Muscle layer of duodenum (tissue), 2 donors: ENCODE data around the gene FRRS1L.

Experiments
- H3K27ac ChIP-seq: one replicate; pipeline ENCODE4 v1.7.0; 2013; ENCODE audit warnings: mild to moderate bottlenecking, low read length
- H3K27me3 ChIP-seq: one replicate; pipeline ENCODE4 v1.7.0; 2013; ENCODE audit warnings: low read depth, mild to moderate bottlenecking, control low read depth, low read length
- H3K36me3 ChIP-seq, 2 donors: one replicate each; pipeline ENCODE4 v1.7.0; 2013; ENCODE audit warnings: low read length in 2 of 2, control low read depth in 1 of 2, mild to moderate bottlenecking in 1 of 2; ENCODE audit not compliant: insufficient read depth in 2 of 2, control insufficient read depth in 1 of 2
- H3K4me1 ChIP-seq, 2 donors: one replicate each; pipeline ENCODE4 v1.7.0; 2013; ENCODE audit warnings: low read length in 2 of 2, mild to moderate bottlenecking in 2 of 2, control low read depth in 1 of 2, moderate library complexity in 1 of 2; ENCODE audit not compliant: insufficient read depth in 2 of 2, control insufficient read depth in 1 of 2
- H3K4me3 ChIP-seq, 2 donors: one replicate each; pipeline ENCODE4 v1.7.0; 2013; ENCODE audit warnings: low read length in 2 of 2, low read depth in 1 of 2, mild to moderate bottlenecking in 1 of 2
- H3K9me3 ChIP-seq, 2 donors: one replicate each; pipeline ENCODE4 v1.7.0; 2013; ENCODE audit warnings: low read length in 2 of 2, control low read depth in 1 of 2, mild to moderate bottlenecking in 1 of 2; ENCODE audit not compliant: control insufficient read depth in 1 of 2
- donor health status: healthy.

The FRRS1L gene

DNA sequence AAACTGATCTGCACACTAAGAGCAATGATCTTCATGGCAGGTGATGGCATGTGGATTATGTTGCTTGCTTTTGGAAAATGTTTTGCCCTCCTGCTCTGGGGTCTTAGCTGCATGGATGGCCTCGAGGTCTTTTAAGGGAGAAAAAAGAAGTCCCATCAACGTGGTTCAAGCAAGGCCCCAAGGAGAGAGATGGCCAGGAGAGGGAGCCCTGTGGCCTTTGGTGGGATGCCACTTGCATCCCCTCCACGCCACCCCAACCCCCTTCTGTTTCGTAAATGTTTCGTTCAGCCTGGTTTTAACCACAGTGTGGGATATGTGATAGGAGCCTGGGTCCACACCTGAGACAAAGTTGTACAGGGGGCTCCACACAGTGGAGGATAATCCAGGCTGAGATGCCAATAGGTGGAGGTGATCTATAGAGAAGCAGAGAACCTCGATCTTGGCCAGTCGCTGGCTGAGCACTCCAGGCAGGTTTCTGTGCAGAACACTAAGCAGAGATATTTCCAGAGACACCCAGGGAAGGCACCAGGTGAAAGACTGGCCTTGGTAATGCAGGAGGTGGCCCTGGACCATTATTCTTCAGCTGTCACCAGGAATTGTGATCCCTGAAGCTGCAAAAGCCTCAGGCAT, 25.8 kb upstream of the FRRS1L start:
- Histone ChIP-seq H3K9me3 (no peaks in the 10 kb centered on the region), H3K4me3 (no peak overlapping the region), H3K27me3 (no peaks in the 10 kb centered on the region), H3K36me3 (no peaks in the 10 kb centered on the region), H3K27ac (no peak overlapping the region), H3K4me1 (no peaks in the 10 kb centered on the region)

DNA sequence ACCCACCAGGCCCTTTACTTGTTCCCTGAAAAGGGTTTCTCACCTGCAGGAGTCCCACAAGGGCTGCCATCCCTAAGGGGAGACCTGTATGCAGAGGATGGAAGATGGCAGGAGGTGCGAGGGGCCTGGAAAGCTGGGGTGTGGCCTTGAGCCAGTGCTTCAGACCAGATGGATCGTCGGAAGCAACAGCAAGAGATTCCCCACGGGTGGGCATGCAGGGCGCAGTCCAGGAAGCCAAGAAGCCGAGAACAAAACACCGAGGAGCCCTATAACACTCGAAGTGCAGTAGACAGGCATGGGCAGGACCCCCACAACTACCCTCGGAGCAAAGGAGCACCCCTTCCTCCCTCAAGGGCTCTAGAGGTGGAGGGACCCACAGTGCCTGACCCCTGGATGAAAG, 24.7 kb upstream of the FRRS1L start:
- Histone ChIP-seq H3K4me3 (no peak overlapping the region), H3K4me1 (no peaks in the 10 kb centered on the region), H3K27me3 (no peaks in the 10 kb centered on the region), H3K36me3 (no peaks in the 10 kb centered on the region), H3K9me3 (no peaks in the 10 kb centered on the region), H3K27ac (no peak overlapping the region)

DNA sequence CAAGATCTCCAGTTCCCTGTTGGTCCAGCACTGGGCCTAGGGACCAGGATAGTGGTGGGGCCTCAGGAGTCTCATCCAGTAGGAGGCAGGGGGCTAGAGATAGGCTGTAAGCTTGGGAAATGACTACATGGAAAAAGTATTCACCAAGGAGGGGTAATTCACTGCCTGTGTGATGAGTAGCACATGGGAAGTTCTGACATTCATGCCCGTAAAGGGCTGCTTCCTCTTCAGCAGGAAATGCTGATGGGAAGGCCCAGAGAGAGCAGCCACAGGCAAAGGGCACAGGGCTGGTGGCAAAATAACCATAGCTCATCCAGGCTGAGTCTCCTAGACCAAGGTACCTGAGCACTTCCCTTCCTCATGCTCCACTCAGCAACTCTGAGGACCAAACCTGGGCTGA, 23.1 kb upstream of the FRRS1L start:
- Histone ChIP-seq H3K27me3 (no peaks in the 10 kb centered on the region), H3K36me3 (no peaks in the 10 kb centered on the region), H3K9me3 (no peaks in the 10 kb centered on the region), H3K4me1 (no peaks in the 10 kb centered on the region), H3K27ac (no peak overlapping the region), H3K4me3 (no peak overlapping the region)

DNA sequence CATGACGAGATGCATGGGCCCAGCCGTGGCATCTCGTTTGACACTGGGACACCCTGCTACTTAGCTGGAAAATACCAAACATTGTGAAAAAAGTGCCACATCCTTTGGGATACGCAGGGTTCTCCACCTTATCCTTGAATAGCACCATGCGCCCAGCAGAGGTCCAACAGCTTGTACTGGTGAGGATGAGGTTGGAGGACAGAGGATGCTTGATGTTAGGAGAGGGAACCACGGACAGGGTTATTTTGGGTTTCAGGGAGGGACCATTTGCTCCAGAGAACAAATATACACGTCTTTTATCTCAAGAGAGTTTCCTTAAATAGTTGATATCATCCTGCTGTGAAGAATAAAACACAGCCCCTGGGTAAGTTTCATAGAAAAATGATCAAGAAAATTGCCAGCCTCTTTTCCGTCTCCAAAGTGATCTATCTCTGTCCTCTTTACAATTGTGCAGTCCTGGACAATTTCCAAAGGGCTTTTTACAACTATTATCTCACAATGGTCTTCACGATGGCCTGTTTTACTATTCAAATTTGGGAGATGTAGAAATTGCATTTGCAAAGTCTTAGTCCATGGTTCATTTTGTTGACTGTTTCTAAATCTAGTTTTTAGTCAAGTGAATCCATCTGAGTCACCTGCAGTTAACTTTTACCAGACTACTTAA, 19.9 kb upstream of the FRRS1L start:
- Histone ChIP-seq H3K27ac (no peak overlapping the region), H3K36me3 (no peaks in the 10 kb centered on the region), H3K4me1 (no peaks in the 10 kb centered on the region), H3K9me3 (no peaks in the 10 kb centered on the region), H3K27me3 (no peaks in the 10 kb centered on the region), H3K4me3 (no peak overlapping the region)

DNA sequence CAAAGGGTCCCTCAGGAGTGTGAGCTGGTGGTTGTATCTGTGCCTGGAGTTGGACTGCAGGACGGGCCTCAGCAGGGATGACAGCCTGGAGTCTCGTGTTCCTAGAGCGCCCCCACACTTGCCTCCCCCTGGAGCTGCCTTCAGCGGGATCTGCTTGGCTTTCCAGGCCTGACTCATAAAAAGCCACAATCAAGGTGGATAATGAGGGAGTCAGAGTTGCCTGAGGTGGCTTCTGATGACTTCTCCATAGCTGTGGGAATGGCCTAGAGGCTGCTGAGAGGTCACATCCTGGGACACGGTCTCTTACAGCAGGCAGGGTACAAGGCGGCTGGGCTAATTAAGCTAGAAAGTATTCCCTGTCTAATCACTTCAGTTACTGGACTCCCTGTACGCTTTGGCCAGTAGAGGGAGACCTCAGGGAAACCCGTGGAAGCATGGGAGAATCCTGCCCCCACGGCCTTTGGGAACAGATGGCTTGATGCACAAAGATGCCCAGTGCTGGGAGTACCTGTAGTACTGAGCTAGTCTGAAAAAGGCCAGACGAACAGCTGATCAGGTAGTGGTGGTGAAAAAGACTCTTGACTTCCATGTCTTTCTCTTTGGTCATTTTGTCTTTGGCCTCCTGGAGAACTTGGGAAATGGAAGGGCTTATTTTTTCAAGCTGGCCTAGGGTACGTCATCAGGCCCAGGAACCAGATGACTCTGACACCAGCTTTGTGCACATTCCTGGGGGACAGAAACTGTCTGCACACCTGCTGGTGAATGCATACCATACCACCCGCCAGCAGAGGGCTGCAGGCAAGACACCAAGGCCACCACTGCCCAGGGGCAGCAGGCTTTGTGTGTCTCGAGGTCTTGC, 16.1 kb upstream of the FRRS1L start:
- no peak overlapping the region for H3K4me3 ChIP-seq
- H3K4me1 ChIP-seq, result no peaks in the 10 kb centered on the region
- H3K36me3 ChIP-seq, result no peaks in the 10 kb centered on the region
- H3K9me3 ChIP-seq, result no peaks in the 10 kb centered on the region
- H3K27ac ChIP-seq, result no peak overlapping the region
- H3K27me3 ChIP-seq, result no peaks in the 10 kb centered on the region

DNA sequence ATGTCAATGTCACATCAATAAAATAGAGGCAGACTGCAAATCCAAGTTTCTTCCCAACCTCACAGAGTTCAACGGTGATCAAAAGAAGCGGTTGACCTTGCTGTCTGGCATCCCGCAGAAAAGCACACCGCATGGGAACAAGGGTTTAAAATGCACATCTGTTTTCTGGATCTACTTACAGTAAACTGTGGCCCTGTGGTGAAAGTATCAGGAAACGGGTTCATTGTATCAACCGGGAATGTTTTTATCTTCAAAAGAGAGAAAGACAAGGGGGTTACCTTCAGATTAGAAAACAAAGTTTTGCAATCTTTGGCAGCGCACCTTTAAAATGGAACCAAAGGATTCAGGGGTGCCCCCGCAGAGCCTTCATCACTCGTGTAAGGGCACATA, 15.5 kb upstream of the FRRS1L start:
- Histone ChIP-seq H3K9me3 (no peaks in the 10 kb centered on the region), H3K36me3 (no peaks in the 10 kb centered on the region), H3K27me3 (no peaks in the 10 kb centered on the region), H3K4me3 (no peak overlapping the region), H3K27ac (no peak overlapping the region), H3K4me1 (no peaks in the 10 kb centered on the region)

DNA sequence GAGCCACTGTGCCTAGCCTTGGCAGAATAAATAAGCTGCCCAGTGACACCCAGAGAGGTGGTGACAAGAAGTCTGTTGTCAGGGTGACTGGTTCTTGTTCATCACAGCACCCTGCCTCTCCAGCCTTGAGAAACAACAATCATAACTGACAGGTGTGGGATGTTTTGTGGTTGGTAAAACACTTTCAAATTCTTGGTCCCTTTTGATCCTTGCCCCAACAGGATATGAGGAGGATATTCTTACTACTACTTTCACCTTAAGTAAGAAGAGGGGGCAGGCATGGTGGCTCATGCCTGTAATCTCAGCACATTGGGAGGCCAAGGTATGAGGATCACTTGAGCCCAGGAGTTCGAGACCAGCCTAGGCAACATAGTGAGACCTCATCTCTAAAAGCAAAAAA, 14.2 kb upstream of the FRRS1L start:
- Histone ChIP-seq H3K9me3 (no peaks in the 10 kb centered on the region), H3K4me1 (no peaks in the 10 kb centered on the region), H3K4me3 (no peak overlapping the region), H3K27ac (no peak overlapping the region), H3K27me3 (no peaks in the 10 kb centered on the region), H3K36me3 (no peaks in the 10 kb centered on the region)

DNA sequence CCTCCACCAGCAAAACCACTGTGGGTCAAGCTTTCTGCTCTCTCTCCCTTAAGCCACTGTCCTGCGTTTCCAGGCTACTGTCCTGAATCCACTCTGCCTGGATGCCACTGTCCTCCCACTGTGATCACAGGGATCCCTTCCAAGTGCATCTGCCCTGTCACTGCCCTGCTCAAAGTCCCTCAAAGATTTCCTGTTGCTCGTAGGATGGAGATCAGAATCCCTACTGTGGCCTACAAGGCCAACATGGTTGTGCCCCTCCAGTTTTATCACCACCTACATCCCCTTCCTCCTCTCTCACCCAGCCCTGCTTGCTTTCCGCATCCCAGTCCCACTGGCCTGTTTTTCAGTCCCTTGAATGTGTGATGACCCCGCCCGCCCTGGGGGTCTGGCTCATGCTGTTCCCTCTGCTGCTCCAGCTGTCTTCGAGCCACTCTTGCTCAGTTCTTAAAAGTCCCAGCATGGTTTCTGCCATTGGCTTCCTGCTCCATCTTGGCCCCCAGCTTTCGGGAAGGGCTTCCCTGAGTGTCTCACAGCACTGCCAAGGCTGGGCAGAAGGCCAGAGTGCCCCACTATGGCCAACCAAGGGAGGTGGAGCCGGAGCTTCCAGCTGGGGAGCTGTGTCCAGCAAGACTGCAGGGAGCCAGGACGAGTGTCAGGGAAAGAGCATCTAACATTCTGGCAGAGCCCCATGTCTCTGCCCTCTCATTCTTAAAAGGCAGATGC, 12.9 kb upstream of the FRRS1L start:
- Histone ChIP-seq H3K4me1 (no peaks in the 10 kb centered on the region), H3K4me3 (no peak overlapping the region), H3K36me3 (no peaks in the 10 kb centered on the region), H3K27me3 (no peaks in the 10 kb centered on the region), H3K9me3 (no peaks in the 10 kb centered on the region), H3K27ac (no peak overlapping the region)

DNA sequence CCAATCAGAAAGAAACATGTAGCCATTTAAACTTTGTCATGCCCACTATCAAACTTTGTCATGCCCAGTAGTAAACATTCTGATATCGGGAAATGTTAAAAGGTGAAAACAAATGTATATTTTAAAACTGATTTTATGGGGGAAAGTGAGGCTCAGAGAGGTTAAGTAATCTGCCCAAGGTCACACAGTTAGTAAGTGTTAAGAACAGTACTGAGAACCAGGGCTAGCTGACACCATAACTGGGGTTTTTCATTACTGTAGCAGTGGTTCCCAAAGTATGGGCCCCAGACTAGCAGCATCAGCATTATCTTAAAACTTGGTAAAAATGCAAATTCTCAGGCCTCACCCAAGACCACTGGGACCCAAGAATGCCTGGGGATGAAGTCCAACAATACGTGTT, 9.9 kb upstream of the FRRS1L start:
- H3K4me1 ChIP-seq, result no peaks in the 10 kb centered on the region
- no peaks in the 10 kb centered on the region for H3K36me3 ChIP-seq
- no peak overlapping the region for H3K27ac ChIP-seq
- H3K9me3 ChIP-seq, result peaks cover 0 to 3% of the 10 kb centered on the region in 2 donors
- no peak overlapping the region for H3K4me3 ChIP-seq
- no peaks in the 10 kb centered on the region for H3K27me3 ChIP-seq

DNA sequence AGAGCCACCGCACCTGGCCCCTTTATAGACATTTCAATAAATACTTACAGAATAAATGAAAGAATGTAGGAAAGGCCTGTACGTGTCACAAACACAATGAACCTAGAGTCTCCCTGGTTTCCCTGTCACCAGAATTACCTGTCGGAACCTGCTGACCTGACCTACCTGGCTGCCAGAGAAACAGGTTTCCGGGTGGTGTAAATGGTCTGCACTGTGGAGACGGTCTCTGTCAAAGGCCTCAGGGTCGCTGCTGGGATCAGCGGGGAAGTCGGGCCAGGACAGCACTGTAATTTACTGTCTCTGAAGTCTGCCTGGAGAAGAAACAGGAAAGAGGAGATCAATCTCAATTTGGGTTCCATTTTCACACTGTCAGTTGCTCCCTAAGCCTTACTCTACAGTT, 9.3 kb upstream of the FRRS1L start:
- Histone ChIP-seq H3K27ac (no peak overlapping the region), H3K9me3 (peaks cover 0 to 3% of the 10 kb centered on the region in 2 donors), H3K27me3 (no peaks in the 10 kb centered on the region), H3K36me3 (no peaks in the 10 kb centered on the region), H3K4me1 (no peaks in the 10 kb centered on the region), H3K4me3 (no peak overlapping the region)

DNA sequence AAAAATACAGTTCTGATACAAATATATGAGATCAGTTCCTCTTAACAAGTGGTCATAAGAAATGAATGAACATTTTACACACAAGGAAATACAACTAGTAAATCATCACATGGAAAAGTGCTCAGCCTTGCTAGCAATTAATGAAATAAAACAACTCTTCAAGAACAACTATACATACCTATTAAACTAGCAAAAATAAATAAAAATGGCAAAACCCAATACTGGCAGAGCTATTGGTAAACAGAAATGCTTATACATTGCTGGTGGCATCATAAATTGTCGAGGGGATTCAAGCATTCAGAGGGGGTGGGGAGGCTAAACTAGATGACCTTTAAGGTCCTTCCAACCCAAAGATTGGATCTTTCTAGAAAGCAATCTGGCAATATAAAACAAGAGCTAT, 5.9 kb upstream of the FRRS1L start:
- Histone ChIP-seq H3K4me3 (no peak overlapping the region), H3K4me1 (no peaks in the 10 kb centered on the region), H3K27me3 (no peaks in the 10 kb centered on the region), H3K9me3 (peaks cover 0 to 3% of the 10 kb centered on the region in 2 donors), H3K36me3 (no peaks in the 10 kb centered on the region), H3K27ac (no peak overlapping the region)
